ENCODE results near the gene ASPG. TPM values are rescaled to one million over a fixed set of nuclear protein-coding genes. Genes with fewer than 3 reads are reported as not detected.

Gene ASPG
- polyA plus RNA-seq, 1 donor (not counting 4 experiments of a cell fraction or from before 2014, with no cell fraction given): 0.10 TPM

- TF ChIP-seq CTCF (optimal IDR thresholded peaks at IDR 0.05 in 1 of 3, IDR thresholded peaks at IDR 0.05 in 1 of 3, conservative IDR thresholded peaks at IDR 0.05 in 1 of 3; ENCODE audit: extremely low read depth in 1 of 3, insufficient read depth in 2 of 3, low read length in 3 of 3): no peak
- no peak for TF ChIP-seq EZH2 (IDR thresholded peaks at IDR 0.05; ENCODE audit: low read length)
Measured at GRCh38 chr14:104155513-104155912, 70.0 kb downstream of the ASPG start.

GRCh38 chr14:104156142-104156541, 70.6 kb downstream of the ASPG start:
- Histone ChIP-seq H2AFZ (ENCODE audit: control insufficient read depth, low read length) (no peak overlapping the region), H3K4me1 (ENCODE audit: control insufficient read depth, extremely low read depth, insufficient read depth, low read length) (no peaks in the 10 kb centered on the region), H4K20me1 (ENCODE audit: control insufficient read depth, extremely low read depth, insufficient read depth, low read length) (no peaks in the 10 kb centered on the region), H3K9me3 (ENCODE audit: control insufficient read depth, low read depth, low read length) (no peaks in the 10 kb centered on the region), H3K79me2 (ENCODE audit: control insufficient read depth, insufficient read depth, low read length) (no peaks in the 10 kb centered on the region), H3K9me1 (ENCODE audit: control insufficient read depth, extremely low read depth, insufficient read depth, low read length) (no peaks in the 10 kb centered on the region), H3K27ac (ENCODE audit: control insufficient read depth, insufficient read depth, low read length) (no peak overlapping the region), H3K4me2 (ENCODE audit: control insufficient read depth, extremely low read depth, insufficient read depth, low read depth, low read length) (no peak overlapping the region), H3K36me3 (ENCODE audit: control insufficient read depth in 2 of 2, extremely low read depth in 1 of 2, insufficient read depth in 2 of 2, low read length in 2 of 2) (no peaks in the 10 kb centered on the region), H3K27me3 (ENCODE audit: control insufficient read depth, extremely low read depth, insufficient read depth, low read length) (no peaks in the 10 kb centered on the region), H3K4me3 (ENCODE audit: control insufficient read depth in 2 of 3, extremely low read depth in 1 of 3, insufficient read depth in 2 of 3, low read depth in 1 of 3, low read length in 3 of 3) (no peak overlapping the region), H3K9ac (ENCODE audit: control insufficient read depth, extremely low read depth, insufficient read depth, low read length) (no peak overlapping the region)
- dilution Hi-C loops (cut with MboI; ENCODE audit: extremely low pct_ligation_motif_present, low sequenced_read_pairs): no loop called here
- FAIRE-seq: no peak
- DNase-seq (ENCODE audit: low read depth, low spot score): no peak
- TF ChIP-seq CTCF (optimal IDR thresholded peaks at IDR 0.05 in 1 of 3, IDR thresholded peaks at IDR 0.05 in 1 of 3, conservative IDR thresholded peaks at IDR 0.05 in 1 of 3; ENCODE audit: extremely low read depth in 1 of 3, insufficient read depth in 2 of 3, low read length in 3 of 3): no peak
- no peak for TF ChIP-seq EZH2 (IDR thresholded peaks at IDR 0.05; ENCODE audit: low read length)

More at GRCh38 chr14:104155513-104155912, 70.0 kb downstream of the ASPG start:
- no peak overlapping the region for H3K4me2 ChIP-seq (ENCODE audit: control insufficient read depth, extremely low read depth, insufficient read depth, low read depth, low read length)
- H3K36me3 ChIP-seq (ENCODE audit: control insufficient read depth in 2 of 2, extremely low read depth in 1 of 2, insufficient read depth in 2 of 2, low read length in 2 of 2): no peaks in the 10 kb centered on the region
- no peaks in the 10 kb centered on the region for H4K20me1 ChIP-seq (ENCODE audit: control insufficient read depth, extremely low read depth, insufficient read depth, low read length)
- H3K4me1 ChIP-seq (ENCODE audit: control insufficient read depth, extremely low read depth, insufficient read depth, low read length): no peaks in the 10 kb centered on the region
- DNase-seq (ENCODE audit: low read depth, low spot score): no peak
- H3K27ac ChIP-seq (ENCODE audit: control insufficient read depth, insufficient read depth, low read length): no peak overlapping the region
- H3K79me2 ChIP-seq (ENCODE audit: control insufficient read depth, insufficient read depth, low read length): no peaks in the 10 kb centered on the region
- no peak for FAIRE-seq
- no peak overlapping the region for H3K4me3 ChIP-seq (ENCODE audit: control insufficient read depth in 2 of 3, extremely low read depth in 1 of 3, insufficient read depth in 2 of 3, low read depth in 1 of 3, low read length in 3 of 3)
- no peaks in the 10 kb centered on the region for H3K9me3 ChIP-seq (ENCODE audit: control insufficient read depth, low read depth, low read length)
- no peak overlapping the region for H3K9ac ChIP-seq (ENCODE audit: control insufficient read depth, extremely low read depth, insufficient read depth, low read length)
- H2AFZ ChIP-seq (ENCODE audit: control insufficient read depth, low read length): no peak overlapping the region
- no peaks in the 10 kb centered on the region for H3K9me1 ChIP-seq (ENCODE audit: control insufficient read depth, extremely low read depth, insufficient read depth, low read length)
- no peaks in the 10 kb centered on the region for H3K27me3 ChIP-seq (ENCODE audit: control insufficient read depth, extremely low read depth, insufficient read depth, low read length)
- dilution Hi-C loops (cut with MboI; ENCODE audit: extremely low pct_ligation_motif_present, low sequenced_read_pairs): no loop called here

Data from keratinocyte (primary cell).